GM18498 (cell line): ENCODE data around the gene KIRREL3.

Source experiments
- ATAC-seq: cut with Tn5 transposase; IDR thresholded peaks from one replicate; pipeline ENCODE4 v1.9.1; 2021; ENCODE audit warnings: mild to moderate bottlenecking, moderate library complexity; ENCODE audit not compliant: unreplicated experiment

Gene KIRREL3

DNA sequence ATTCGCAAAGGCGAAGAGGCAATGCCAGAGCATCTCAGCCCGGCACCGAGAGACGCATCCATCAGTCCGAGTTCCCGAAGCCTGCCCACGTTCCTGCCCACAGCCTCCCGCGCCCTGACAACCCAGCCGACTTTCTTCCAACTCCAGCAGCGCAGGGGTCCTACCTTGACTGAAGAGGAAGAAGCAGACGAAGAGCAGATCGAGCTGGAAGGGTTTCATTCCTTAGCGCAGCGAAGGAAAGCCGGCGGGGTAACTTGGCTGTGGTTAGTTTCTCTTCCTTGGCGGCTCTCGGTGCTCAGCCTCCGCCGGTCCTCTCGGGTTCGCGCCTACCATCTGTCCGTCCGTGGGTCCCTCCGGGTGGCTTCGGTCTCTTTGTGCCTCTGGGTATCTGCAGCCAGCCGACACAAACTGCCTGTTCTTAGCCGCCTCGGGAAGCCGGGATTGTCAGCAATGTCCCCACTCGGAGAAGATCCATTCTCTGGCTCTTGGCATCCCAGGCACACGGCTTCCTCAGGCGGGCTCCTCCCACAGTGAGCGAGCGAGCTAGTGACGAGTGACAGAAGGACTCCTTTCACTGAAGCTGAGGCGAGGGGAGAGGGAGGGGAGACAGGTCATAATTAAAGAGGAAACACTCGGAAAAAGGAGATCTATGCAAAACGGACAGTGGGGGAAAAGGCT lies at the start of gene KIRREL3:
TSS of gene KIRREL3 (minus strand) at position 480 of the 678 bp plus-strand sequence.
- ATAC-seq, result no peak

DNA sequence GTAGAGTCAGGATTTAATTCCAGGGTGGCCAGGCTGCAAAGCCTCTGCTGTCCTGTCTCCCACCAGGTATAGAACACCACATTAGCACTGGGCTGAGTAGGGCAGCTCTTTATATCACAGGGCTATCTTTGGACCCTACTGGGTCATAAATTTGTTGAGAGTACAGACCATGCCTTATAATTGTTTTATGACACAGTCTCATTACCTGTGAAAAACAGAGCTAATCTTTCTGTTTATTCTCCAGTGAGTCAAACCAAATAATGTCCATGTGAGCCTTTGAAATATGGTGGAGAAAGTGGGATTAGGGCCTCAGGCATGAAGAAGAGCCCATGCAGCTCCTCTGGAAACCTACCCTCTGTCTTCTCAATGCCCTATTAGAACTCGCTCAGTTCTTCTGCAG lies 49.6 kb upstream of the KIRREL3 start:
- no peak for ATAC-seq

DNA sequence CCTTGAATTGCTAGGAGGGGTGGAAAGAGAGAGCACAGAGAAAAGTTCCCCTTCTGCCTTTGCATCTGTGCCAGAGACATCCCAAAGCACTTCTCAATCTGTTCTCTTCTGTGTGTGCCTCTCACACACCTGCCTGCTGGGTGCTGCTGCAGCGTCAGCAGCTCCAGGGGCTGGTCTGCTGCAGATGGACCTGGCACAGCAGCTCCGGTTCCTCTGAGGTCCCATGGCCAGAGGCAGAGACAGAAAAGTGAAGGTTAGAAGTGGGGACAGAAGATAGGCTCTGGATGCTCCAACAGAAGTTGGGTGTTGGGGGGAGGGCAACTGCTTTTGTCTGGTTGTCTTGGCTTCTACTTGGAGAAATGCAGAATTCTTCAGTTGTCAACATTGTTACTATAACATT lies 48.9 kb upstream of the KIRREL3 start:
- no peak for ATAC-seq

DNA sequence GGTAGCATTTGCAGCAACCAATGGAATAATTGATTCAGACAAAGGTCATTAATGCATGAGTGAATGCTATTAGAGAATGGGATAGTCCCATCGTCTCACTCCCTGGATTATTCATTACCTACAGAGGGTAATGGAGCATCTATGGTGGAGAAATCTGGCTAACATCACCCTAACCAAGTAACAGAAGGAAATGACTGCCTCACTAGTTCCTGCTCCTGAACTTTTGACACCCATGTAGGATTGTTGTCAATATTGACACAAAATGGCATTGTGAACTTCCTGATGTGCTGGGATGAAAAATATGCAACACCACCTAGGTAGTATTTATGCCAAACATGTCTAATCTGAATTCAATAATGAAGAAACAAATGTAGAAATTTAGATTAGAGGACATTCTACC lies 44.0 kb upstream of the KIRREL3 start:
- ATAC-seq, result no peak

DNA sequence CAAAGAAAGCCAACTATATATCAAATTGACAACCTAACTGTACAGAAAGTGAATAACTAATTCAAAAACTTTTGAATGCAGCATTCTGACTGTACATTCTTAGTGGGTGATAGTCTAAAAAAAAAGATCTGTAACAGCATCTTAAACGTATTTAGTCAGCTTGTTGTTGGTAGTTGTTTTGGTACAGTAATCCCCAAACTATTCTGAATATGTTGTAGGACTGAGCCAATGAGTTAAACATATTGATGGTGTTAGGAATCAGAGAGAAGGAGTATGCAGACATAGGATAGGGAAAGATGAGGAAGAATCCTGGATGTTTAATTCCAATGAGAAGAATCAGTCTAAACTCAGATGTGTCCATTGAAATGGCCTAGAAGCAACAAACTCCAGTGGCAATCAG lies 41.9 kb upstream of the KIRREL3 start:
- no peak for ATAC-seq

DNA sequence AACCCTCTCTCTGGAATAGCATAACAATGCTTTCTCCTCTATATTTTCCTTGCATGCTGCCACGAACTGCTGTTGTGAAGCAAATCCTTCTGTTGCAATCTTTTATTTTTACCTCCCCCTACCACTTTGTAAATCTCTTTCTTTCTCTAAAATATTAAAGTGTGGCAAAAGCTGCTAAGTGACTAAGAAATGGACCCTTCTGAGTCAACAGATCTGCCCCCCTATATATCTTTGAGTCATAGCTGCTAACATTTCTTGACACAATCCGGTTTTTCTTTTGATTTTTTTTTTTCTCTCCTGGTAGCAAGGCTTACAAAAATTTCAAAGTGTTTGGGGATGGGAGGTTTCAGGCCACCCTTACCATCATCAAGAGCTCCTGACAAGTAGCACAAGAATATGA lies 39.0 kb upstream of the KIRREL3 start:
- ATAC-seq, result no peak

DNA sequence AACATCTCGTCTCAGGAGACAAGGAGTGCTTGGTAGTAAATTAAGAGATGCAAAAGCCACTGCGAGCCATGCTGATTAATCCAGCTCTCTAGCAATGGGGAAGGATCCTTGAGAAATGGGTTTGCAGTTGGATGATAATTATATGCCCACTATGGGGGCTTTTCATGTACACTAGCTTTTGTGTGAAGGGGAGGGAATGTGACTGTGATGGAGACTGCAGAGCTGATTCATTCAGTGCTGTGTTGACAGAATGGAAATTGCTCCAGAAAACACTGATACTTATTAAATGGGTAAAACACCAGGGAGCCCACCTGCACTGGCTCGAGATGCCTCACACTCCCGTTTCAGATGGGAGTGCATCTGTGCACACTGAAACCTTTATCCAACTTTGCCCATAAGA lies 37.0 kb upstream of the KIRREL3 start:
- no peak for ATAC-seq

DNA sequence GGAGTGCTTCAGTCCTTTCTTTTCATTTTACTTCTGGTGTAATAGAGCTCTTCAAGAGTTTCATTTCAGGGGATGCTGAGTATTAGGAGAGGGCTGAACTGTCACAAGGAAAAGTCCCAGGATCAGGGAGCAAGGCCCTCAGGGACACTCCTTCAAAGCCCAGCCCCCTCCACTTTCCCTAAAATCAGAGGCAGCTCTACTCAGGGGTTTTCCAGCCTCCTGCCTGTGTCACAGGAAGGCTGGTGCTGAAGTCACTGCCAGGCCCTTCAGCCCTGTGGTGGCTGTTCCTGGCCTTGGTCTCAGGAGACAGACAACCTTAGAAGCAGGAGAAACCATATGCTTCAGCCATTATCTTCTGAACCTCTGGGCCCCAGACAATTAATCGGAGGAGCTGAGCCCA lies 36.4 kb upstream of the KIRREL3 start:
- ATAC-seq, result no peak

DNA sequence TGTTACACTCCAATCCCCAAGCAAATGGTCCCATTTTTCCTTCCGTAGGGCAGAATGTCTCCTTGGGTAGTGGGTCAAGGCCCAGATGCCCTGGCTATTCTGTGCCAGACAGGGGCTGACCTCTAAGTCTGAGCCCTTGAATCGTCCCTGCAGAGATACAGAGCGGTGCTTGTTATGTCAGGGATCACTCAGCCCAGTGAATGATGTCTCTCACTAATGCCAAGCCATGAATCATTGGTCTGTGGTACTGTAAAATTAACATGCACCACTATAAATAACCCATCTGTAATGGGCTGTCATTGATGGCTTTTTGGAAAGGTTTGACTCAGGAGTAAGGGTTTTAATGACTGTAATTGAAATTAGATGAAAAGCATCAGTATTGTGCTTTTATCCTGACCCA lies 35.3 kb upstream of the KIRREL3 start:
- ATAC-seq, result no peak

DNA sequence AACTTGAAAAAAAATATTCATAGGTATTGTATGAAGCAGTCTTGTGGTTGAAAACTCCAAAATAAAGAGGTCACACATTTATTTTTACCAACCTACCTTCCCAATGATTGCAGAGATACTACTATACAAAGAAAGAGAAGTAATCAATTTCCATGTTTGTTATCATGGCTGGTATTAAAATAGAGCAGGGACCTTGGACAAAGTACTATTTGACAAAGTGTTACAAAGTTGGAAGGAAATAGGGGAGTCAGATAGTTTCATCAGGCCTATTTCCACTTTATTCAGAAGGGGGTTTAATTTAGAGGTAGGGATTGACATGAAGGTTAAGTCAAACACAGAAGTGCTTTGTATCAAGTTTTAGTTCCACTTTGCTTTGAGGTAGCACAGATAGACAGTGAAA lies 34.4 kb upstream of the KIRREL3 start:
- no peak for ATAC-seq

DNA sequence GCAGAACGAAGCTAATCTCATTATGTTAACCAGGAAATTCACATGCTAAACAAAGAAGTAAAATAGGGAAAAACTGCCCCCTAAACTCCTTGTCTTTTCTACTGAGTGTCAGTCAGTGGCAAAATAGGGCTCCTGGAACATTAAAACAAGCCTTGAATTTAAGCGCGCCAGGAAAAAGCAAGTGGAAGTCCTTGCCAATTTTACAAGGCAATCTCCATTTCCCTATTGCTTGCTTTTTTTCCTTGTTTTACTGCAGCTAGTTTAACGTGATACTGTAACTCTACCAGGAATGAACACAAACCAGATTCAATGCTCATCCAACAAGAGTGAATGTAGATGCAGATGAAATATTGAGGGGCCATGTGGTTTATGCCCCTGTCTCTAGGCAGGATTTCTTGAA lies 28.1 kb upstream of the KIRREL3 start:
- no peak for ATAC-seq

DNA sequence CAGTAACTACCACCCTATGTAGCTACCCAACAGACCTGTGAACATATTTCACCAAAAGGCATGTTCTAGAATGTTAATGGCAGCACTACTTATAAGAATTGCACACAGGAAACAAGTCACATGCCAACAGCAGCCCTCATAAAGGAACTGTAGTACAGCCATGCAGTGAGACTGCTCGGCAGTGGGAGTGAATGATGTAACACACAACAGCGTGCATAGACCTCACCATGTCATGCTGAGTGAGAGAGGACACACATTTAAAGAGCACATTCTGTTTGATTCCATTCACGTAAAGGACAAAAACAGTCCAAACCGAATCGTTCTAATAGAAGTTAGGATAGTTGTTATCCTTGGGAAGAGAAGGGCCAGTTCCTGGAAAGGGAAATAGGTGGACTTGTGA lies 27.2 kb upstream of the KIRREL3 start:
- no peak for ATAC-seq

DNA sequence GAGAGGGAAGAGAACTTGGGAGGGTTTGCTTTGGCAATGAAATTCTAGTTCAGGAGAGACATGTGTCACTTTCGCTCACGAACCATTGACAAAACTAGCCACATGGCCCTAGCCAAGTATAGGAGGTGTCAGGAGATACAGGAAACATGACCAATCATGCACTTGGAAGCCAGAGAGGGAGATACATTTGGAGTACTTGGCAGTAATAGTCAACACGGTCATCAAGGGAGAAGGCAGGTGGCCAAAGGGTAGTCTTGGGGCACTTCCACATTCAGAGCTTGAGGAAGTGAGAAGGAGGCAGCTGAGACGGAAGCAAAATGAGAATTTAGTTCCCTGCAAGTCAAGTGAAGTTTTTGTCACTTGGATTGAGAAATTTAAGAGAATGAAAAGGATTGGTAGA lies 26.4 kb upstream of the KIRREL3 start:
- no peak for ATAC-seq

DNA sequence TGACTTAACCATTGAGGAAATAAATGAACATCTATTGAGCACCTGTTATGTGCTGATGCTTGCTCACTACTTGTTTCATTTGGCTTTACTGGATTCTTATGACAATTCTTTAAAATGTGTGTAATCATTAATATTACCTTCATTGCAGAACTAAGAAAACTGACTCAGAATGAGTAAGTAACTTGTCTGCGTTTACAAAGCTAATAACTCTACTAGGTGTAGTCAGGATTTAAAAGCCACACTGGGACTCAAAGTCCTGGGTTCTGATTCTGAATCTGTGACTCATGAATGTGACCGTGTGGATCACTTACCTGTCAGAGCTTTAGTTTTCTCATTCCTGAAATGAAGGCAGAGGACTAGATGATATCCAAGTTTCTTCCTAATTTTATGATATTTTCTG lies 23.4 kb upstream of the KIRREL3 start:
- ATAC-seq, result no peak

DNA sequence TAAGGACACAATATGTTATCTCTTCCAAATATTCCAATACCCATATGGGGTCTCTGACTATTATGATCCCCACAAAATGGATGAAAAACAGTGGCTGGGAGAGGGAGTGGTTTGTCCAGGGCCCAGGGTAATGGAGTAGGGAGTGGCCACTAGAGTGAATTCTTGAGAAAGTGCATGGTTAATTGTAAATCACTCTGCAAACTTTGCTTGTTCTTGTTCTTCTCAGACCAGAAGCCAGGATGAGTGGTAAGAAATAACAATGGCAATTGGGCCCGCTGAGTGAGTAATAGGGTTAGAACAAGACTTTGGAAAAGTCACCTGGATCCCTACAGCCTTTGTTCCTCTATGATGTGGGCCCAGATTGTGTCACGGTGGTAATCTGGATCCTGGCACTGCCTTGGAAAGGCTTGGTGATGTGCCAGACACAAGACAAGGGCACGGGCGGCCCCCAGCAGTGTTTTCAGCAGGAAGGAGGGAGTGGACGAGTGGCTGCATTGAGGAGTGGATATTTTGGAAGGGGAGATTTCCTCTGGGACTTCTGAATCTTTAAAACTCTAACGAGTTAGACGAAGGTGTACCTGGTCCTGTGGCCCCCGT lies 18.2 kb upstream of the KIRREL3 start:
- ATAC-seq, result no peak

DNA sequence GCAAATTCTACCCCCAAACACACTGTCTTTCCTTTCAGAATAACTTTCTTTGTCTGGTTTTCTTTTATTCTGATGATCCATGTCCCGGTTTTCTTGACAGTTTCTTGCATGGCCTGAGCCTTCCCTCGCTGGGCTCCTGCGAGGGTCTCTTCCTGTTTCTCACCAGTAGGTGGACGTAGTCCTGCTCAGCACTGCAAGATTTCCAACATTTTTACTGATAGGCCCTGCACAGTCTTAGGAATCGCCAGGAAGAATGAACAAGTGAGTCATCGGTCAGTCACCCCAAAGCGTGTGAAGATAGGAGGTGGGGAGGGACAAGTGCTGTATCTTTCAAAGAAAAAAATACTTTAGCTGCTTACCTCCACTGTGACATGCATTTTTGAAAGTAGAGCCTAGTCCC lies 16.9 kb upstream of the KIRREL3 start:
- no peak for ATAC-seq

DNA sequence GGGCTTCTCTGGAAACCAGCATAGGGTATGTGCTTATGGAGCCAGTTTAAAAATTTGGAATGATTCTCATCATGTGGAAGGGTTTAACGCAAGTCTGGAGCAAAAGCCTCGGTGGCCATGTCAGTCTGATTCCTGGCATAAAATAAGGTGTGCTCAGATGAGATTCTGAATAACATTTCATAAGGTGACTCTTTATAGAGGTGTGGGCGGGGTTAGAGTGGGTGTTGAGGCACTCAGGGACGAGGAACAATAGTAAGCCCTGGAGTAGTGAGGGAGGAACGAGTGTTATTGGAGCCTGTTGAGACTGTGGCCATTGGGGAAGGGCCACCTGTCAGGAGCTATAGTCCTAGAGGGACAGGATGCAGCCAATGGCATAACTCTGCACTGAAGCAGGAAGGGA lies 13.0 kb upstream of the KIRREL3 start:
- ATAC-seq, result no peak

DNA sequence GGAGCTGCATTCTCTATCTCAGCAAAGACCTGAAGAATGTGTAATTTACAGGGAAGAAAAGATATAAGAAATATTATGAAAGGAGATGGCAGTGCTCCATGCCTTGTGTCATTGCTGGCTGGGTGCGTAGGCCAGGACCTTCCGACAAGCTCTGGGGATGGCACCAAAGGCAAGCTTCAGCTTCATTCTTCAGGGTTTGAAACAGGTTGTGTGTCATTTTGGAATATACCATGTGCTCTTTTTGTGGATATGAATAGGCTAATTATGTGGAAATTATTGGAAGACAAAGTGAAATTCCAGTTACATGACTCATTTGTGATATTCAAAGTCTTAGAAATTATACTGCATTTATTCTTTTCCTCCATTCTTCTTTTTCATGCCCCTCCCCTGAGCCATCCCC lies 5.7 kb upstream of the KIRREL3 start:
- no peak for ATAC-seq

DNA sequence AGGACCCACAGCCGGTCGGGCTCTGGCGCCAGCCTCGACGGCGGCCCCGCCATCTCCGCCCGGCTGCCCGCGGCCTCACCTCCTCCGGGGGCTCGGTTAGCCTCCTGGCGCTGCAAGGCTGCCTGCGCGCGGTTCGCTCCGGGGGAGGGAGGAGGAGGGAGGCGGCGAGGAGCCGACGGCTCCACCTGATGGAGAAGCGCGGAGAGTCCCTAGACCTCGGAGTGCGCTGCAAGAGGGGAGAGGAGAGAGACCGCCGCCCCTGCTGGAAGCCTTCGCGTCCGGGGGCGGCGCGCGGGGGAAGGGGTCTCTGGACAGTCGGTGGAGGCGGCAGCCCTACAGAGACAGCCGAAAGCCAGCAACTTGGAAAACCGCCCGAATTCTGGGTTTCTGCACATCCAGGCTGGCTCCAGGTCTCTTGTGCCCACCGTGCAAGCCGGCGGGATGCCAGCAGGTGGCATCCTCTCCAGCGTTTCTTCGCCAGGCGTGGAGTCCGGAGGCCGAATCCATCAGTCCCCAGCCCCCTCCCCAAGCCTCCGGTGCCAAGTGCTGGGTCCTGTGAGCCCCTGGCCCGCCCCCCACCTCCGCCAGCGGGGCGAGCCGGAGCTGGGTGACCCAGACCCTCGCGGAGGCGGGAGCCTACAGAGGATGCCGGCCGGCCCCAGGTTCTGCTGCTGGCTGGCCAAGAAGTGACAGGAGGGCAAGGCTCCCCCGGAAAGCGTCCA lies 2.9 kb upstream of the KIRREL3 start:
- ATAC-seq, result peak; percentile 58

DNA sequence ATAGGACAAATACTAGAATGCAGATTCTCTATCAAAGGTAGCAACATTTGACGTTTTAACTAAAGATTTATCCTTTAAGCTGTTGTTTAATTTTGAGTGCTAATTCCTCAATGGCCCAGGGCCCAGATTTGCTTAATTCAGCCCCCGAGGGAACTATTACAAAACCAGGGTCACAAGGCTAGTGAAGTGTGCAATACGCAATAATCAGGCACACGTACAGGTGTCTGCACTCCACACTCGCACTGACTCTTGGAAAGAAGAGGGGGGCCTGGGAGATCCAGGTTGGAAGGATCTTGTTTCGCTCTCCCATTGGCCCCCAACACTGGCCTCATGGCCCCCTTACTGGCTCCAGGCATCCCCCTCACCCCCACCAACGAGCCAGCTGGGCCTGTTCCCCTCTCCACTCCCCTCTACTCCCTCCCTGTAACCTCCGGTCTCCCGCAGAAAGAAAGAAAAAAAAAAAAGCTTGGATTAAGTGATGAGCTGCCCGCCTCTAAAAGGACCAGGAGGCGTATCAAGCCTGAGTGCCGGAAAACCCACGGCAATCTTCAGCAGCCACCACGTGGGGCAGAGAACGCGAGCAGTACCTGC lies 2.2 kb upstream of the KIRREL3 start:
- ATAC-seq, result no peak

DNA sequence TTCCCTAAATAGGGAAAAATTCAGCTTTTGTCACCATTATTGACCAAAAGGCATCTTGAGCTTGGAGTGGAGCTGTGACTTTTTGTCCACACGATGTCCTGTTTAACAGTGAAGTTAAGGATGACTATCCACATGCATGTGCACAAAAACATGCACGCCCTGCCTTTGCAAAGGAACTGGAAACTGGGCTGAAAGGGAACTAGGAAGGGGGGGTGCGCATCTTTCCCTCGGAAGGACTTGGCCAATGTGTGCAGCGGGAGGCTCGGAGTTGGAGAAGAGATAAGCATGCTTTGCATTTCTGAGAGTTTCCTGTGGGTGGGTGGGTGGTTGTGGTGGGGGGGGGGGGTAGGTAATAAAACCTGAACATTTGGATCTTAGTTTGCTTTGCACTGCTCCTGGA lies 411 bp upstream of the KIRREL3 start:
- no peak for ATAC-seq

DNA sequence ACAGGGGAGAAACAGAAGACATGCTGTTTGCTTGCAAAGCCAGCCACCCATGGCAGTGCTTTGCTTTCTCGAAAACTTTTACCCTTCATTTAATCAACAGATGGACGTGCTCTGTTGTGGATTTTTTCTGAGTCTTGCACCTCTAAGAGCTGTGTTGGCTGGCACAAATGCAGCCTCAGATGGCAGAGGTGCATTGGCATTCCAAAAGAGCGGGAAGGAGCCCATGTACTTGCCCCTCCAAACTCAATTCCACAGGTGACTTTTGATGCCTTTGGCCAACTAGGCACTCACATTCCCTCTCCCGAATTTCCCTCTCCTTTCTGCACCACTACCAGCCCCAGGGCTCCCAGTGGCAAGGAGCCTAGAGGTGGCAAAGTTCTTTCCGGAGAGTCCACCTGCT lies 1.2 kb downstream of the KIRREL3 start:
- no peak for ATAC-seq
